HepG2 (cell line): ENCODE measurements around the gene CPT1B. TPM values are rescaled to one million over a fixed set of nuclear protein-coding genes. Genes with fewer than 3 reads are reported as not detected.
A peak's percentile ranks its signal among the peaks of the same experiment; 100 is the strongest.

Experiments used
- BRD4 ChIP-seq: sonication (generic); formaldehyde crosslinking; IDR thresholded peaks from 2 replicates; pipeline ENCODE4 v1.4.0; 2020; ENCODE audit warnings: missing genetic modification reagents
- CEBPG ChIP-seq: IDR thresholded peaks from 2 replicates; pipeline ENCODE4 v1.6.1; 2016
- EZH2 ChIP-seq: conservative IDR thresholded peaks from 2 replicates; pipeline ENCODE4 v1.6.1; 2012; ENCODE audit warnings: mild to moderate bottlenecking, low read depth, low read length, moderate library complexity
- KDM5A ChIP-seq: fragments of 200-600 bp; sonication (generic); IDR thresholded peaks from 2 replicates; pipeline ENCODE4 v1.7.0; 2018; ENCODE audit warnings: antibody characterized with exemption, mild to moderate bottlenecking, low read length, borderline replicate concordance
- POGZ ChIP-seq: sonication (generic); formaldehyde crosslinking; IDR thresholded peaks from 2 replicates; pipeline ENCODE4 v1.4.0; 2020; ENCODE audit warnings: mild to moderate bottlenecking, missing genetic modification reagents
- SOX6 ChIP-seq, 2 experiments: fragments of 450-650 bp in 1 of 2; sonication (generic) in 1 of 2; formaldehyde crosslinking in 1 of 2; IDR thresholded peaks; 2 replicates each; pipeline versions ENCODE4 v1.4.0 to v1.6.1; 2017 to 2020; ENCODE audit warnings: antibody characterized with exemption in 1 of 2, mild to moderate bottlenecking in 1 of 2, missing genetic modification reagents in 1 of 2
- U2AF1 ChIP-seq: fragments of 200-400 bp; formaldehyde crosslinking; optimal IDR thresholded peaks from 2 replicates; pipeline ENCODE3; 2017; ENCODE audit warnings: mild to moderate bottlenecking, low read depth, low read length
- ZBTB10 ChIP-seq: sonication (generic); formaldehyde crosslinking; IDR thresholded peaks from 2 replicates; pipeline ENCODE4 v1.4.0; 2020; ENCODE audit warnings: missing genetic modification reagents, borderline replicate concordance
- ZNF430 ChIP-seq: sonication (generic); formaldehyde crosslinking; IDR thresholded peaks from 2 replicates; pipeline ENCODE4 v1.9.0; 2021; ENCODE audit warnings: mild to moderate bottlenecking, missing genetic modification reagents
- ZNF441 ChIP-seq: sonication (generic); formaldehyde crosslinking; IDR thresholded peaks from 2 replicates; pipeline ENCODE4 v1.7.0; 2021; ENCODE audit warnings: missing genetic modification reagents, borderline replicate concordance
- ZNF513 ChIP-seq: sonication (generic); formaldehyde crosslinking; conservative IDR thresholded peaks from 2 replicates; pipeline ENCODE4 v1.5.0; 2020; ENCODE audit warnings: missing genetic modification reagents
- ZNF556 ChIP-seq: sonication (generic); formaldehyde crosslinking; IDR thresholded peaks from 2 replicates; pipeline ENCODE4 v1.4.0; 2020; ENCODE audit warnings: mild to moderate bottlenecking, missing genetic modification reagents, borderline replicate concordance
- polyA plus RNA-seq, 8 experiments: library from polyadenylated mRNA; depleted of rRNA in 3 of 8; stranded (reverse) in 7 of 8; unstranded in 1 of 8; fragments of >200 nt; fragmentation: Illumina TruSeq in 4 of 8; extraction: Trizol in 4 of 8; gene quantifications; 2 replicates each; pipeline versions ENCODE4 v1.2.1 to v1.2.3, GENCODE V29; 2011 to 2016; ENCODE audit warnings: low read depth in 4 of 8, missing spikeins in 1 of 8, mixed read lengths in 1 of 8; ENCODE audit not compliant: insufficient read depth in 1 of 8
- total RNA-seq, 5 experiments: library from RNA; depleted of rRNA; stranded (reverse); fragments of >200 nt; fragmentation: Illumina TruSeq; extraction: Trizol; gene quantifications; 2 replicates each; pipeline ENCODE4 v1.2.3, GENCODE V29; 2016; ENCODE audit warnings: low read depth in 1 of 5
- TF ChIP-seq, protein P1 (sequence below): sonication (generic); formaldehyde crosslinking; IDR thresholded peaks from 2 replicates; pipeline ENCODE4 v1.4.0; 2020; ENCODE audit warnings: mild to moderate bottlenecking, missing genetic modification reagents
- TF ChIP-seq, protein P2 (sequence below): sonication (generic); formaldehyde crosslinking; IDR thresholded peaks from 2 replicates; pipeline ENCODE4 v1.4.0; 2020; ENCODE audit warnings: missing genetic modification reagents
- TF ChIP-seq, protein P3 (sequence below), 2 experiments: sonication (generic) in 1 of 2; formaldehyde crosslinking in 1 of 2; IDR thresholded peaks; 2 replicates each; pipeline versions ENCODE4 v1.4.0 to v1.6.1; 2018 to 2020; ENCODE audit warnings: missing genetic modification reagents in 2 of 2, borderline replicate concordance in 1 of 2, low read depth in 1 of 2, mild to moderate bottlenecking in 1 of 2, missing biosample characterization in 1 of 2

The CPT1B gene
- total and polyA plus RNA-seq, 2 of the 13 experiments (the other 11 are each of a cell fraction or from before 2014, with no cell fraction given), result 9.2 to 19.5 TPM

GRCh38 chr22:50621948-50622722 lies 43.9 kb upstream of the CPT1B start (continued):
- TF ChIP-seq, protein P1, sequence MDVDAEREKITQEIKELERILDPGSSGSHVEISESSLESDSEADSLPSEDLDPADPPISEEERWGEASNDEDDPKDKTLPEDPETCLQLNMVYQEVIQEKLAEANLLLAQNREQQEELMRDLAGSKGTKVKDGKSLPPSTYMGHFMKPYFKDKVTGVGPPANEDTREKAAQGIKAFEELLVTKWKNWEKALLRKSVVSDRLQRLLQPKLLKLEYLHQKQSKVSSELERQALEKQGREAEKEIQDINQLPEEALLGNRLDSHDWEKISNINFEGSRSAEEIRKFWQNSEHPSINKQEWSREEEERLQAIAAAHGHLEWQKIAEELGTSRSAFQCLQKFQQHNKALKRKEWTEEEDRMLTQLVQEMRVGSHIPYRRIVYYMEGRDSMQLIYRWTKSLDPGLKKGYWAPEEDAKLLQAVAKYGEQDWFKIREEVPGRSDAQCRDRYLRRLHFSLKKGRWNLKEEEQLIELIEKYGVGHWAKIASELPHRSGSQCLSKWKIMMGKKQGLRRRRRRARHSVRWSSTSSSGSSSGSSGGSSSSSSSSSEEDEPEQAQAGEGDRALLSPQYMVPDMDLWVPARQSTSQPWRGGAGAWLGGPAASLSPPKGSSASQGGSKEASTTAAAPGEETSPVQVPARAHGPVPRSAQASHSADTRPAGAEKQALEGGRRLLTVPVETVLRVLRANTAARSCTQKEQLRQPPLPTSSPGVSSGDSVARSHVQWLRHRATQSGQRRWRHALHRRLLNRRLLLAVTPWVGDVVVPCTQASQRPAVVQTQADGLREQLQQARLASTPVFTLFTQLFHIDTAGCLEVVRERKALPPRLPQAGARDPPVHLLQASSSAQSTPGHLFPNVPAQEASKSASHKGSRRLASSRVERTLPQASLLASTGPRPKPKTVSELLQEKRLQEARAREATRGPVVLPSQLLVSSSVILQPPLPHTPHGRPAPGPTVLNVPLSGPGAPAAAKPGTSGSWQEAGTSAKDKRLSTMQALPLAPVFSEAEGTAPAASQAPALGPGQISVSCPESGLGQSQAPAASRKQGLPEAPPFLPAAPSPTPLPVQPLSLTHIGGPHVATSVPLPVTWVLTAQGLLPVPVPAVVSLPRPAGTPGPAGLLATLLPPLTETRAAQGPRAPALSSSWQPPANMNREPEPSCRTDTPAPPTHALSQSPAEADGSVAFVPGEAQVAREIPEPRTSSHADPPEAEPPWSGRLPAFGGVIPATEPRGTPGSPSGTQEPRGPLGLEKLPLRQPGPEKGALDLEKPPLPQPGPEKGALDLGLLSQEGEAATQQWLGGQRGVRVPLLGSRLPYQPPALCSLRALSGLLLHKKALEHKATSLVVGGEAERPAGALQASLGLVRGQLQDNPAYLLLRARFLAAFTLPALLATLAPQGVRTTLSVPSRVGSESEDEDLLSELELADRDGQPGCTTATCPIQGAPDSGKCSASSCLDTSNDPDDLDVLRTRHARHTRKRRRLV (CRISPR knock-in tag), result no peak
- TF ChIP-seq CEBPG (CRISPR knock-in tag), result peak; percentile 24; the same call in 1 of the 2 replicates
- TF ChIP-seq POGZ, result no peak
- peak; percentile 68; the same call in 1 of the 2 replicates for TF ChIP-seq ZBTB10 (CRISPR knock-in tag)
- no peak for TF ChIP-seq ZNF513 (CRISPR knock-in tag)
- no peak for TF ChIP-seq KDM5A
- TF ChIP-seq, protein P2, sequence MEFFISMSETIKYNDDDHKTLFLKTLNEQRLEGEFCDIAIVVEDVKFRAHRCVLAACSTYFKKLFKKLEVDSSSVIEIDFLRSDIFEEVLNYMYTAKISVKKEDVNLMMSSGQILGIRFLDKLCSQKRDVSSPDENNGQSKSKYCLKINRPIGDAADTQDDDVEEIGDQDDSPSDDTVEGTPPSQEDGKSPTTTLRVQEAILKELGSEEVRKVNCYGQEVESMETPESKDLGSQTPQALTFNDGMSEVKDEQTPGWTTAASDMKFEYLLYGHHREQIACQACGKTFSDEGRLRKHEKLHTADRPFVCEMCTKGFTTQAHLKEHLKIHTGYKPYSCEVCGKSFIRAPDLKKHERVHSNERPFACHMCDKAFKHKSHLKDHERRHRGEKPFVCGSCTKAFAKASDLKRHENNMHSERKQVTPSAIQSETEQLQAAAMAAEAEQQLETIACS (CRISPR knock-in tag), result 0 out of 2 replicates have a peak, but pooled peaks have one; percentile 22
- TF ChIP-seq BRD4 (CRISPR knock-in tag), result no peak
- no peak for TF ChIP-seq ZNF441
- TF ChIP-seq, protein P3, sequence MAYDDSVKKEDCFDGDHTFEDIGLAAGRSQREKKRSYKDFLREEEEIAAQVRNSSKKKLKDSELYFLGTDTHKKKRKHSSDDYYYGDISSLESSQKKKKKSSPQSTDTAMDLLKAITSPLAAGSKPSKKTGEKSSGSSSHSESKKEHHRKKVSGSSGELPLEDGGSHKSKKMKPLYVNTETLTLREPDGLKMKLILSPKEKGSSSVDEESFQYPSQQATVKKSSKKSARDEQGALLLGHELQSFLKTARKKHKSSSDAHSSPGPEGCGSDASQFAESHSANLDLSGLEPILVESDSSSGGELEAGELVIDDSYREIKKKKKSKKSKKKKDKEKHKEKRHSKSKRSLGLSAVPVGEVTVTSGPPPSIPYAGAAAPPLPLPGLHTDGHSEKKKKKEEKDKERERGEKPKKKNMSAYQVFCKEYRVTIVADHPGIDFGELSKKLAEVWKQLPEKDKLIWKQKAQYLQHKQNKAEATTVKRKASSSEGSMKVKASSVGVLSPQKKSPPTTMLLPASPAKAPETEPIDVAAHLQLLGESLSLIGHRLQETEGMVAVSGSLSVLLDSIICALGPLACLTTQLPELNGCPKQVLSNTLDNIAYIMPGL (CRISPR knock-in tag; IDR thresholded peaks at IDR 0.05; ENCODE audit: borderline replicate concordance in 1 of 2, low read depth in 1 of 2), result 0 out of 4 replicates have a peak, but pooled peaks of 1 of the 2 experiments have one; percentile 41
- TF ChIP-seq ZNF430 (CRISPR knock-in tag), result no peak
- TF ChIP-seq EZH2, result no peak
- no peak for TF ChIP-seq U2AF1
- 0 out of 2 replicates have a peak, but pooled peaks have one; percentile 47 for TF ChIP-seq ZNF556 (CRISPR knock-in tag)
- TF ChIP-seq SOX6 (IDR thresholded peaks at IDR 0.05), result no peak
- 0 out of 2 replicates have a peak, but pooled peaks have one; percentile 13 for TF ChIP-seq SOX6 (CRISPR knock-in tag; IDR thresholded peaks at IDR 0.05)
